ENCODE data around the gene PABPC1L.
"Not testable (repeated sequence)": the region's sequence is repeated elsewhere in the genome, so short reads cannot be mapped to it uniquely, and the experiment has no call there.

The PABPC1L gene

GRCh38 chr20:44909872-44910689 is at the start of gene PABPC1L:
Gene PABPC1L (plus strand): TSS chr20:44910060. CDS start chr20:44910144, 84 bp downstream.
- DNase-seq (ENCODE audit: low read depth, low spot score): peak; percentile 87

GRCh38 chr20:44861531-44862006 is 48.3 kb upstream of the PABPC1L start:
- DNase-seq (ENCODE audit: low read depth, low spot score): peak; percentile 81

- DNase-seq (ENCODE audit: low read depth, low spot score): no peak
Measured at GRCh38 chr20:44862286-44862685, 47.6 kb upstream of the PABPC1L start.

- DNase-seq (ENCODE audit: low read depth, low spot score): not testable (repeated sequence)
Measured at GRCh38 chr20:44863365-44864084, 46.3 kb upstream of the PABPC1L start.

GRCh38 chr20:44864493-44864892 is 45.4 kb upstream of the PABPC1L start:
- DNase-seq (ENCODE audit: low read depth, low spot score): not testable (repeated sequence)

GRCh38 chr20:44866703-44867335 is 43.0 kb upstream of the PABPC1L start:
- peak; percentile 22 for DNase-seq (ENCODE audit: low read depth, low spot score)

- no peak for DNase-seq (ENCODE audit: low read depth, low spot score)
Measured at GRCh38 chr20:44869471-44869870, 40.4 kb upstream of the PABPC1L start.

GRCh38 chr20:44882360-44882759 is 27.5 kb upstream of the PABPC1L start:
- not testable (repeated sequence) for DNase-seq (ENCODE audit: low read depth, low spot score)

- no peak for DNase-seq (ENCODE audit: low read depth, low spot score)
Measured at GRCh38 chr20:44883214-44883902, 26.5 kb upstream of the PABPC1L start.

- no peak for DNase-seq (ENCODE audit: low read depth, low spot score)
Measured at GRCh38 chr20:44884907-44885391, 24.9 kb upstream of the PABPC1L start.

- DNase-seq (ENCODE audit: low read depth, low spot score): peak; percentile 100
Measured at GRCh38 chr20:44885392-44886265, 24.2 kb upstream of the PABPC1L start, which contains the start of gene YWHAB. Gene YWHAB (plus strand): TSS chr20:44885705. CDS start chr20:44901534, 15,829 bp downstream.

- DNase-seq (ENCODE audit: low read depth, low spot score): no peak
Measured at GRCh38 chr20:44886266-44886651, 23.6 kb upstream of the PABPC1L start.

- DNase-seq (ENCODE audit: low read depth, low spot score): no peak
Measured at GRCh38 chr20:44886828-44887227, 23.0 kb upstream of the PABPC1L start.

GRCh38 chr20:44887466-44887865 is 22.4 kb upstream of the PABPC1L start:
- DNase-seq (ENCODE audit: low read depth, low spot score): no peak

- no peak for DNase-seq (ENCODE audit: low read depth, low spot score)
Measured at GRCh38 chr20:44888226-44889103, 21.4 kb upstream of the PABPC1L start.

- DNase-seq (ENCODE audit: low read depth, low spot score): no peak
Measured at GRCh38 chr20:44891826-44892225, 18.0 kb upstream of the PABPC1L start.

GRCh38 chr20:44894959-44895358 is 14.9 kb upstream of the PABPC1L start:
- no peak for DNase-seq (ENCODE audit: low read depth, low spot score)

- no peak for DNase-seq (ENCODE audit: low read depth, low spot score)
Measured at GRCh38 chr20:44896583-44896982, 13.3 kb upstream of the PABPC1L start.

- DNase-seq (ENCODE audit: low read depth, low spot score): no peak
Measured at GRCh38 chr20:44897133-44897532, 12.7 kb upstream of the PABPC1L start.
